Activated naive CD4-positive, alpha-beta T cell treated with anti-CD3 and anti-CD28 coated beads, Interleukin-2, amount 50 U/mL, for 16 hours (primary cell): Measurements from ENCODE around the gene COL28A1.
"Not testable (repeated sequence)": the region's sequence is repeated elsewhere in the genome, so short reads cannot be mapped to it uniquely, and the experiment has no call there.

Experiments used
- DNase-seq: peaks from one replicate; pipeline ENCODE4 v3.0.0-alpha.2; 2020

The COL28A1 gene

GRCh38 chr7:7535691-7536090, at the start of gene COL28A1:
COL28A1 (minus strand) TSS chr7:7535873; CDS start chr7:7532875, 2,998 bp downstream.
- no peak for DNase-seq

GRCh38 chr7:7584653-7585052, 49.0 kb upstream of the COL28A1 start:
- no peak for DNase-seq

GRCh38 chr7:7583731-7584130, 48.1 kb upstream of the COL28A1 start:
- no peak for DNase-seq

- DNase-seq: no peak
Measured at GRCh38 chr7:7582596-7582995, 46.9 kb upstream of the COL28A1 start.

- DNase-seq: no peak
Measured at GRCh38 chr7:7581531-7582179, 46.0 kb upstream of the COL28A1 start.

GRCh38 chr7:7579638-7580037, 44.0 kb upstream of the COL28A1 start:
- no peak for DNase-seq

GRCh38 chr7:7577888-7578287, 42.2 kb upstream of the COL28A1 start:
- no peak for DNase-seq

GRCh38 chr7:7576344-7576743, 40.7 kb upstream of the COL28A1 start:
- no peak for DNase-seq

GRCh38 chr7:7573701-7574100, 38.0 kb upstream of the COL28A1 start:
- DNase-seq: no peak

GRCh38 chr7:7570584-7570983, 34.9 kb upstream of the COL28A1 start:
- no peak for DNase-seq

GRCh38 chr7:7569615-7570014, 33.9 kb upstream of the COL28A1 start:
- DNase-seq: no peak

- no peak for DNase-seq
Measured at GRCh38 chr7:7569081-7569527, 33.4 kb upstream of the COL28A1 start.

- DNase-seq: no peak
Measured at GRCh38 chr7:7568553-7568952, 32.9 kb upstream of the COL28A1 start.

GRCh38 chr7:7567898-7568531, 32.3 kb upstream of the COL28A1 start:
- DNase-seq: no peak

- peak; percentile 82 for DNase-seq
Measured at GRCh38 chr7:7566651-7567611, 31.3 kb upstream of the COL28A1 start, which contains the start of gene MIOS. MIOS (plus strand) TSS chr7:7566884; CDS start chr7:7572476, 5,592 bp downstream.

GRCh38 chr7:7565746-7566650, 30.3 kb upstream of the COL28A1 start:
- no peak for DNase-seq

GRCh38 chr7:7565018-7565680, 29.5 kb upstream of the COL28A1 start:
- no peak for DNase-seq

- DNase-seq: no peak
Measured at GRCh38 chr7:7564323-7564780, 28.7 kb upstream of the COL28A1 start.

GRCh38 chr7:7563813-7564212, 28.1 kb upstream of the COL28A1 start:
- DNase-seq: no peak

- DNase-seq: no peak
Measured at GRCh38 chr7:7563269-7563668, 27.6 kb upstream of the COL28A1 start.

- no peak for DNase-seq
Measured at GRCh38 chr7:7562736-7563135, 27.1 kb upstream of the COL28A1 start.

- not testable (repeated sequence) for DNase-seq
Measured at GRCh38 chr7:7561591-7561990, 25.9 kb upstream of the COL28A1 start.
